Stomach (tissue), 9 donors: ENCODE results near the gene HDAC9. TPM values are rescaled to one million over a fixed set of nuclear protein-coding genes. Genes with fewer than 3 reads are reported as not detected.
A peak's percentile ranks its signal among the peaks of the same experiment; 100 is the strongest.

ENCODE experiments used
- DNase-seq, 2 donors: peaks; one replicate each; pipeline versions ENCODE4 v3.0.0 to v3.0.0-alpha.2; 2013 to 2019
- H3K27ac ChIP-seq, 5 donors: fragments of 200-600 bp in 4 of 5; sonication (generic) in 4 of 5; one replicate each; pipeline ENCODE4 v1.5.1; 2013 to 2019; ENCODE audit warnings: mild to moderate bottlenecking in 1 of 5, moderate library complexity in 1 of 5
- H3K27me3 ChIP-seq, 3 donors: fragments of 200-600 bp; sonication (generic); one replicate each; pipeline ENCODE4 v1.5.1; 2017 to 2019; ENCODE audit warnings: mixed run types in 1 of 3
- H3K36me3 ChIP-seq, 4 donors: fragments of 200-600 bp; sonication (generic); 1 replicate in 3 of 4; 2 replicates in 1 of 4; pipeline ENCODE4 v1.5.1; 2016 to 2019
- H3K4me1 ChIP-seq, 4 donors: fragments of 200-600 bp; sonication (generic); one replicate each; pipeline ENCODE4 v1.5.1; 2016 to 2019
- H3K4me3 ChIP-seq, 4 donors: fragments of 200-600 bp; sonication (generic) in 3 of 4; one replicate each; pipeline ENCODE4 v1.5.1; 2016 to 2019; ENCODE audit warnings: mild to moderate bottlenecking in 1 of 4
- H3K9me3 ChIP-seq, 4 donors: fragments of 200-600 bp; sonication (generic); one replicate each; pipeline ENCODE4 v1.5.1; 2016 to 2019
- CTCF ChIP-seq, 7 experiments: fragments of 450-650 bp in 4 of 7; fragments of 200-600 bp in 3 of 7; sonication (generic) in 3 of 7; IDR thresholded peaks; one replicate each; pipeline ENCODE4 v1.5.1; 2016 to 2019; ENCODE audit warnings: antibody characterized with exemption in 7 of 7, control low read depth in 2 of 7, mild to moderate bottlenecking in 1 of 7
- EP300 ChIP-seq: sonication (generic); formaldehyde crosslinking; IDR thresholded peaks from one replicate; pipeline ENCODE4 v1.6.1; 2017; ENCODE audit warnings: antibody characterized with exemption
- POLR2A ChIP-seq, 4 donors: fragments of 450-650 bp; IDR thresholded peaks; one replicate each; pipeline ENCODE4 v1.6.1; 2016; ENCODE audit warnings: antibody characterized with exemption in 4 of 4, control low read depth in 2 of 4, mild to moderate bottlenecking in 1 of 4, moderate library complexity in 1 of 4
- POLR2AphosphoS5 ChIP-seq, 3 donors: sonication (generic); formaldehyde crosslinking; IDR thresholded peaks; one replicate each; pipeline ENCODE4 v1.6.1; 2016; ENCODE audit warnings: antibody characterized with exemption in 3 of 3
- WGBS, 5 donors: extraction: QIAGEN DNeasy Blood & Tissue Kit in 3 of 5; methylation state at CpG; one replicate each; pipeline versions ENCODE4 v1.1.5 to v1.1.7; 2013 to 2018; 5-methylcytosine and 5-hydroxymethylcytosine counted together
- intact Hi-C: fragments of 100-400 bp; cut with DNase I; formaldehyde crosslinking; loops from one replicate; pipeline ENCODE4 v1.15.1; 2023; ENCODE audit warnings: low total_unique reads
- polyA plus RNA-seq, 3 donors: library from polyadenylated mRNA; stranded (reverse); fragments of 200-250 nt; gene quantifications; one replicate each; pipeline ENCODE4 v1.2.3, GENCODE V29; 2013
- total RNA-seq, 5 donors: library from RNA; depleted of rRNA; stranded (reverse); fragments of >200 nt; gene quantifications; one replicate each; pipeline versions ENCODE4 v1.1.0 to v1.2.3, GENCODE V29; 2014 to 2016
- donor health status: healthy with polysubstance abuse.
- donor health status: Bipolar disorder and iron deficiency.
- donor health status: healthy.

Gene HDAC9
- total and polyA plus RNA-seq, 8 donors, result 1.4 to 60.0 (median 9.8) TPM

DNA sequence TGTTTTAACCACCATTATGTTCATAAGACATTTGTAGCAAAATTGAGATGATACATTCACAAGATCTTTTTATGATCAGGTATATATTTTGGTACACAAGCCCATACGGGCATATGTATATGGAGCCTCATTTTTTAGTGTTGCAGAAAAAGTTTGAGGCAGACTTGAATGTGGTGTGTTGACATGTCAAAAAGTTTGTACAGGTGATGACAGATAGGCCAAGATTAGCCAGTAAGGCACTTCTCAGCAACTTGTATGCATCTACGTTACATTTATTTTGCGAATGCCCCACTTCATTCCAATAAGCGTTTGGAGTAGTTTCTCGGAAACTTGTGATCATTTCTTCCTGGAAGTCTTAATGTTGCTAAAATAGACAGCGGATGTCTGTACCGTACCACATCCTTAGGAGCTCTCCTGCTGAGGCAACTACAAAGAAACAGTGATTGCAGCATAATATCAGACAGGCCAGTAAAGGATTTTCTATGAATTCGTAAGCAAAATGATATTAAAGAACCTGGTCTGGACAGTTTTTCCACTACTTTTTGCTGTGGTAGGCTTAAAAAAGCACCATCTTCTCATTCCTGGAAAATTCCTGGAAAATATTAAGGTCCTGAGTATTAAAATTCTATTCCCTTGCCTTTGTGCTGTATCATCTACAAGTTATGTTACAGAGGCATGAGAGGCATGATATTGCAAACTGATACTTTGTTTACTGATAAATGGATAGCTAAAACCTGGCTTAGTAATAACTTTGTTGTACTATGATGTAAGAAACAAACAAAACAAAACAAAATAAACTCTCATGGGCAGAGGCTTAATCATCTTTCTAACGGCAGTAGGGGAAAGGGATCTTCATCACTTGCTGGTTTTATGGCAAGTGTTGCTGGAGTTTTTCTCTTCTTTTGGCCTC lies 153.6 kb downstream of the HDAC9 start:
- H3K27ac ChIP-seq, result no peak overlapping the region
- intact Hi-C loops, result no loop called here
- no peak for TF ChIP-seq POLR2A (IDR thresholded peaks at IDR 0.05)
- no peak for TF ChIP-seq CTCF (IDR thresholded peaks at IDR 0.05)
- no peak for TF ChIP-seq POLR2AphosphoS5 (IDR thresholded peaks at IDR 0.05)
- no peak for TF ChIP-seq EP300
- 88 to 95% (median 92%) methylated on average over 9 of the region's 9 CpGs for WGBS, 5 donors
- H3K4me1 ChIP-seq, result no peaks in the 10 kb centered on the region
- H3K27me3 ChIP-seq, result no peaks in the 10 kb centered on the region
- DNase-seq, result no peak
- no peaks in the 10 kb centered on the region for H3K9me3 ChIP-seq
- no peak overlapping the region for H3K4me3 ChIP-seq
- peaks cover 0 to 18% (median 14%) of the 10 kb centered on the region in 4 donors for H3K36me3 ChIP-seq

DNA sequence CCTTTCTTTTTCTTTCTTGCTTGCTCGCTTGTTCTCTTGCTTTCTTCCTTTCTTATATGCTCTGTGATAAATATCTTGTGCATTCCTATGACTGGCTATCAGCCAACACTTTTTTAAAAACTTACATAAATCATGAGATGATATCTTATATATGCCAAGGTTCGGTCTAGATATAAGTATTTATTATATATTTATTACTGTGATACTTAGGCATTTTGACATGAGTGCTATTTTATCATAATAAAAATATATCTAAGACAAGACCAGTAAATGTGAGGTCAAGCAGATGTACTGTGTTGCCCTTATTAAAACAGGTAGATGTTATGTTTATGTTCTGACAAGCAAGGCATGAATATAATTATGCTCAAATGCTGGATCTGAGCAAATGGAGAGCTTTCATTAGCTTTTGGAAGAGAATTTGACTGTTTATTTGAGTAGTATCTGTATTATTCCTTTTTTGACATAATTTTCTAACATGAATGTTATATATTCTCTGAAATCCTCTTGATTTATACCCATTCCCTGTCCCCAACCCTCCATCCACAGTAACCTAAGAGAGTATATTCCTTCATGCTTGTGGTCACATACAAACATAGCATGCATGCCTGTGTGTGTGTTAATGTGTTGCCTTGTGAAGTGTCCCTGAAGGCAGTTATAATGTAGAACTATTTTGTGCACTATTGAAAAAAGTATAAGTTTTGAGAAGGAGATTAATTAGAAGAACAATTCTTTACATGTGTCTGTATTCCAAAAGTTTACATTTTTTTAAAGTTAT lies 158.0 kb downstream of the HDAC9 start:
- Histone ChIP-seq H3K9me3 (no peaks in the 10 kb centered on the region), H3K4me3 (no peak overlapping the region), H3K36me3 (peaks cover 0 to 8% (median 7%) of the 10 kb centered on the region in 4 donors), H3K4me1 (peaks cover 0 to 16% (median 7%) of the 10 kb centered on the region in 4 donors), H3K27me3 (no peaks in the 10 kb centered on the region), H3K27ac (no peak overlapping the region)
- no peak for DNase-seq
- TF ChIP-seq POLR2AphosphoS5 (IDR thresholded peaks at IDR 0.05) (no peak), CTCF (IDR thresholded peaks at IDR 0.05) (no peak), POLR2A (IDR thresholded peaks at IDR 0.05) (no peak), EP300 (no peak)
- 58 to 76% (median 73%) methylated on average over 2 of the region's 2 CpGs for WGBS, 5 donors
- intact Hi-C loops, result no loop called here

DNA sequence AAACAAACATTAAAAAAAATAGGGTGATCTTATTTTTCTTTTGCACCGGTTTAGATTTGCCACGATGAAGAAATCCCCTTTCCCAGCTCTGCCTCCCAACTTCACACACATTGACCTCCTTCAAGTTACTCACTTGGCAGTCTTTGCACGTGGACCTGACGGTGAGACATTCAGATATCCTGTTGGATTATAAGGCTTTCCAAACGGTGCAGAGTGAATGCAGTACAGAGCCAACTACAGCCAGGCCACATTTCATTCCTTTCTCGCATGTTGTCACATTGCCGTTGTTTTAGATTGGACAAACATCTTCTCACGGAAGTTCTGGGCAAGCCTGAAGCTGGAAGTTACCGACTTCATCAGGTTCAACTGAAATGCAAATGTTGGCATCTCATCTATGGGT lies 159.2 kb downstream of the HDAC9 start:
- no peaks in the 10 kb centered on the region for H3K36me3 ChIP-seq
- peak overlapping the region in 1 of 5 donors; percentile 38 for H3K27ac ChIP-seq
- H3K4me1 ChIP-seq, result peaks cover 0 to 16% (median 7%) of the 10 kb centered on the region in 4 donors
- intact Hi-C loops, result no loop called here
- WGBS, 5 donors, result 66 to 84% (median 77%) methylated on average over 9 of the region's 9 CpGs
- H3K9me3 ChIP-seq, result no peaks in the 10 kb centered on the region
- H3K4me3 ChIP-seq, result no peak overlapping the region
- TF ChIP-seq POLR2A (IDR thresholded peaks at IDR 0.05) (no peak), EP300 (no peak), CTCF (IDR thresholded peaks at IDR 0.05) (no peak), POLR2AphosphoS5 (IDR thresholded peaks at IDR 0.05) (peak in 1 of 3 donors; percentile 7)
- no peak for DNase-seq
- H3K27me3 ChIP-seq, result no peaks in the 10 kb centered on the region

DNA sequence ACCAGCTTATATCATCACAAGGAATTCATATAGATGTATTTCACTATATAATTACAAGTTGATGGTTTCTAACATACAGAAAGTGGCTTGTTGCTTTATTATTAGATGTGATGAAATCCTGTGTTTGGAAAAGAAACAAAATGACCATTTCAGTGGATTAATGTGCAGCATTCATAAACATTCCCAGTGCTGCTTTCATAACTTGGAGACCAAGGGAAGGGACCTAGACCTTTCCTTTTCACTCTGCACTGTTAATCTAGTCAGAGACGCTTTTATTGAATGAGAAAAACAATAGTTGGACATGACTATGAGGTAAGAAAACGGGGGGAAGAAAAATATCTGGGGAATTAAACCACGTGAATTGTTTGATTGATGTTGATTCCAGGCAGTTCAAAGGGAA lies 160.0 kb downstream of the HDAC9 start:
- Histone ChIP-seq H3K4me3 (no peak overlapping the region), H3K9me3 (no peaks in the 10 kb centered on the region), H3K36me3 (no peaks in the 10 kb centered on the region), H3K27ac (peak overlapping the region in 1 of 5 donors; percentile 38), H3K27me3 (no peaks in the 10 kb centered on the region), H3K4me1 (peaks cover 0 to 16% (median 7%) of the 10 kb centered on the region in 4 donors)
- TF ChIP-seq CTCF (IDR thresholded peaks at IDR 0.05) (no peak), POLR2AphosphoS5 (IDR thresholded peaks at IDR 0.05) (no peak), POLR2A (IDR thresholded peaks at IDR 0.05) (no peak), EP300 (no peak)
- intact Hi-C loops, result no loop called here
- WGBS, 5 donors, result 44 to 73% (median 50%) methylated on average over 3 of the region's 3 CpGs
- no peak for DNase-seq
